GM19463 (cell line): ENCODE results near the gene HELZ2.
A peak's percentile ranks its signal among the peaks of the same experiment; 100 is the strongest.
"Not testable (repeated sequence)": the region's sequence is repeated elsewhere in the genome, so short reads cannot be mapped to it uniquely, and the experiment has no call there.

Source experiments
- ATAC-seq: cut with Tn5 transposase; IDR thresholded peaks from one replicate; pipeline ENCODE4 v1.9.1; 2021; ENCODE audit warnings: mild to moderate bottlenecking, moderate library complexity; ENCODE audit not compliant: unreplicated experiment

HELZ2 gene

GRCh38 chr20:63565699-63566335 lies 8.2 kb downstream of the HELZ2 start:
- no peak for ATAC-seq

GRCh38 chr20:63565021-63565698 lies 8.9 kb downstream of the HELZ2 start:
- no peak for ATAC-seq

GRCh38 chr20:63564036-63564810 lies 9.8 kb downstream of the HELZ2 start:
- no peak for ATAC-seq

GRCh38 chr20:63563225-63563935 lies 10.7 kb downstream of the HELZ2 start:
- ATAC-seq, result no peak

GRCh38 chr20:63562461-63563224 lies 11.4 kb downstream of the HELZ2 start:
- no peak for ATAC-seq

- ATAC-seq, result no peak
Measured at GRCh38 chr20:63561624-63562396, 12.2 kb downstream of the HELZ2 start.

- ATAC-seq, result no peak
Measured at GRCh38 chr20:63560856-63561609, 13.0 kb downstream of the HELZ2 start.

GRCh38 chr20:63560333-63560805 lies 13.7 kb downstream of the HELZ2 start:
- ATAC-seq, result no peak

- ATAC-seq, result not testable (repeated sequence)
Measured at GRCh38 chr20:63559485-63560332, 14.3 kb downstream of the HELZ2 start.

GRCh38 chr20:63558804-63559484 lies 15.1 kb downstream of the HELZ2 start:
- ATAC-seq, result no peak

- no peak for ATAC-seq
Measured at GRCh38 chr20:63557481-63557891, 16.6 kb downstream of the HELZ2 start.

GRCh38 chr20:63556873-63557478 lies 17.1 kb downstream of the HELZ2 start:
- ATAC-seq, result no peak

GRCh38 chr20:63555661-63556381 lies 18.2 kb downstream of the HELZ2 start:
- no peak for ATAC-seq

- ATAC-seq, result no peak
Measured at GRCh38 chr20:63554361-63555278, 19.4 kb downstream of the HELZ2 start.

GRCh38 chr20:63553933-63554290 lies 20.1 kb downstream of the HELZ2 start, which contains the start of gene FNDC11:
TSS of gene FNDC11 (plus strand) at chr20:63554159. CDS start at chr20:63555664, 1,505 bp downstream.
- ATAC-seq, result peak; percentile 30
